Brain microvascular endothelial cell (primary cell): Measurements from ENCODE around the gene BRD1.

Experiments used
- DNase-seq: peaks from one replicate; pipeline ENCODE4 v3.0.0-alpha.2; 2020
- H3K27ac ChIP-seq: fragments of 250-450 bp; sonication (Bioruptor Pico); 2 replicates; pipeline ENCODE4 v1.5.1; 2020; ENCODE audit warnings: mild to moderate bottlenecking, moderate library complexity
- H3K27me3 ChIP-seq: fragments of 250-450 bp; sonication (Bioruptor Pico); replicated peaks from 2 replicates; pipeline ENCODE4 v1.5.1; 2020; ENCODE audit warnings: mild to moderate bottlenecking
- H3K36me3 ChIP-seq: fragments of 250-450 bp; sonication (Bioruptor Pico); replicated peaks from 2 replicates; pipeline ENCODE4 v1.5.1; 2020; ENCODE audit warnings: mild to moderate bottlenecking
- H3K4me3 ChIP-seq: 2 replicates; pipeline ENCODE4 v1.5.1; 2011; ENCODE audit warnings: low read depth, mild to moderate bottlenecking, control low read depth, low read length, moderate library complexity
- in situ Hi-C: cut with HindIII; loops from 2 replicates; pipeline ENCODE4 v1.10.0; 2017; ENCODE audit warnings: low sequenced_read_pairs, low pct_ligation_motif_present
- TF ChIP-seq, protein P1 (sequence below): IDR thresholded peaks from 2 replicates; pipeline ENCODE4 v1.5.1; 2011; ENCODE audit warnings: low read depth, mild to moderate bottlenecking, moderate library complexity, low read length, control low read depth, inconsistent platforms; ENCODE audit errors: missing control alignments

The BRD1 gene

DNA sequence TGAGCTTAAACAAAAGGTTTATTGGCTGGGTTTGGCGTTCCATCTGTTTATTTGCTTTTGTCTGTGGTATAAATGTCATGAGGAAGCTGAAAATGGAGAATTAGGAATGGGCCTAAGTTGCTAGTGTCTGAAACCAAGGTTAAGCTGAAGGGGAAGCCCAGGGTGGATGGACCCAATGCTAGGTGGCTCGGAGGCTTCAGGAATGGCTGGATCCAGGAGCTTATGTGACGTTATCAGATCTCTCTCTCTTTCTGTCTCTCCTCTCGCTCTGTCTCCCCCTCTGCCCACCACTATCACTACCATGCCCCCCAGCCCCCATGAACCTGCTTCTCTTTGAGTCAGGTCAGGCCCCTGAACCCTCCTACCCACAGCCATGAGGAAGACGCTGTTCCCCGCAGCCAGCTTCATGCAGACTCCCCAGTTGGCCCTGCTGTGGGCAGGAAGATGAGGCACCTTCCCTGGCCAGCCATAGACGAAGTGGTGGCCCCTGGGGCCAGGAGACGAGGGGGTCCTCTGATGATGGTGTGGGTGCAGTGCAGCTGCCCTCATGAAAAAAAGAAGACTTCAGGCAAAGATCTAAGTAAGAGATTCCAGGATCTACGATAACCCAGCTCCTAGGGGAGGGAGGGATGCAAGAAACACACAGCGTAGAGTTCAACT is 101.5 kb downstream of the BRD1 start:
- no peak overlapping the region for H3K4me3 ChIP-seq
- TF ChIP-seq, protein P1, sequence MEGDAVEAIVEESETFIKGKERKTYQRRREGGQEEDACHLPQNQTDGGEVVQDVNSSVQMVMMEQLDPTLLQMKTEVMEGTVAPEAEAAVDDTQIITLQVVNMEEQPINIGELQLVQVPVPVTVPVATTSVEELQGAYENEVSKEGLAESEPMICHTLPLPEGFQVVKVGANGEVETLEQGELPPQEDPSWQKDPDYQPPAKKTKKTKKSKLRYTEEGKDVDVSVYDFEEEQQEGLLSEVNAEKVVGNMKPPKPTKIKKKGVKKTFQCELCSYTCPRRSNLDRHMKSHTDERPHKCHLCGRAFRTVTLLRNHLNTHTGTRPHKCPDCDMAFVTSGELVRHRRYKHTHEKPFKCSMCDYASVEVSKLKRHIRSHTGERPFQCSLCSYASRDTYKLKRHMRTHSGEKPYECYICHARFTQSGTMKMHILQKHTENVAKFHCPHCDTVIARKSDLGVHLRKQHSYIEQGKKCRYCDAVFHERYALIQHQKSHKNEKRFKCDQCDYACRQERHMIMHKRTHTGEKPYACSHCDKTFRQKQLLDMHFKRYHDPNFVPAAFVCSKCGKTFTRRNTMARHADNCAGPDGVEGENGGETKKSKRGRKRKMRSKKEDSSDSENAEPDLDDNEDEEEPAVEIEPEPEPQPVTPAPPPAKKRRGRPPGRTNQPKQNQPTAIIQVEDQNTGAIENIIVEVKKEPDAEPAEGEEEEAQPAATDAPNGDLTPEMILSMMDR = no peak
- no peak for DNase-seq
- H3K27ac ChIP-seq = no peak overlapping the region
- H3K27me3 ChIP-seq = peaks cover 10% of the 10 kb centered on the region
- H3K36me3 ChIP-seq = no peaks in the 10 kb centered on the region
- in situ Hi-C loops = no loop called here

- DNase-seq = no peak
- in situ Hi-C loops = no loop called here
- Histone ChIP-seq H3K27me3 (peaks cover 10% of the 10 kb centered on the region), H3K4me3 (no peak overlapping the region), H3K27ac (no peak overlapping the region), H3K36me3 (no peaks in the 10 kb centered on the region)
- TF ChIP-seq, protein P1 = no peak
Observed at GRCh38 chr22:49725516-49725915, 102.2 kb downstream of the BRD1 start.

- no peak overlapping the region for H3K4me3 ChIP-seq
- no peak overlapping the region for H3K27ac ChIP-seq
- peak; percentile 34 for DNase-seq
- peaks cover 10% of the 10 kb centered on the region for H3K27me3 ChIP-seq
- TF ChIP-seq, protein P1 = peak; percentile 66
- in situ Hi-C loops = no loop called here
- H3K36me3 ChIP-seq = no peaks in the 10 kb centered on the region
Observed at GRCh38 chr22:49724893-49725489, 102.7 kb downstream of the BRD1 start.

DNA sequence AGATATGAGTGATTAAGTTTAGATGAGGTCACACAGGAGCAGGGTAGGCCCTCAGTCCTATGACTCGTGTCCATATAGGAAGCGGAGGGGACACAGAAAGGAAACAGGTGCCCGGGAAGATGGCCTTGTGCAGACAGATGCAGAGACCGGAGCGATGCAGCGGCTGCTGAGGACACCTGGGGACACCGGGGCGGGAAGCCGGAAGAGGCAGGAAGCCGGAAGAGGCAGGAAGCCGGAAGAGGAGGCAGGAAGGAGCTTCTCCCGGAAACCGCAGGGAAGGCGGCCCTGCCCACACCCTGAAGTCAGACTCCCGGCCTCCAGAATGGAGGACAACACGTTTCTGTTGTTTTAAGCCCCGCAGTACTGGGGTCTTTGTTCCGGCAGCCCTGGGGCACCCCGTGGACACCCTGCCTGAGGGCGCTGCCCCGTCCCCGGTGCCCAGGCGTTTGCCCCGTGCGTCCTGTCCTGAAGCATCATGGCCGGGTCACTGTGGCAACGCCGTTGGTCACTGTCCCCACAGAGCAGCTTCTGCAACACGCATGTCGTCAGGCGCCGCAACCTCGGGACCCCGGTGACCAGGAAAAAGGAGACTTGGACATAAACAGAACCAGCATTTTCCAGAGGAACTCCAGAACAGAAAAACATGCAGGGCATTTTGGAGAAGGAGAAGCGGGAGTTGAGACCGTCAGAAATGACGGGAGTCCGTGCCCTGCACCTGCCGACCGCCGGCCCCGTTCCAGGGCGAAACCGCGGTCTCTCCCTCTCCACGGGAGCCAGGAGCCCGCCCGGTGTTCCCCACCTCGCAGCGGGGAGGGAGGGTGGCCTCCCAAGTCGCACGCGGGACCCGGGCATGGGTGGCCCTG is 103.4 kb downstream of the BRD1 start:
- Histone ChIP-seq H3K36me3 (no peaks in the 10 kb centered on the region), H3K27me3 (peaks cover 10% of the 10 kb centered on the region), H3K4me3 (no peak overlapping the region), H3K27ac (no peak overlapping the region)
- TF ChIP-seq, protein P1 = no peak
- in situ Hi-C loops = no loop called here
- no peak for DNase-seq

DNA sequence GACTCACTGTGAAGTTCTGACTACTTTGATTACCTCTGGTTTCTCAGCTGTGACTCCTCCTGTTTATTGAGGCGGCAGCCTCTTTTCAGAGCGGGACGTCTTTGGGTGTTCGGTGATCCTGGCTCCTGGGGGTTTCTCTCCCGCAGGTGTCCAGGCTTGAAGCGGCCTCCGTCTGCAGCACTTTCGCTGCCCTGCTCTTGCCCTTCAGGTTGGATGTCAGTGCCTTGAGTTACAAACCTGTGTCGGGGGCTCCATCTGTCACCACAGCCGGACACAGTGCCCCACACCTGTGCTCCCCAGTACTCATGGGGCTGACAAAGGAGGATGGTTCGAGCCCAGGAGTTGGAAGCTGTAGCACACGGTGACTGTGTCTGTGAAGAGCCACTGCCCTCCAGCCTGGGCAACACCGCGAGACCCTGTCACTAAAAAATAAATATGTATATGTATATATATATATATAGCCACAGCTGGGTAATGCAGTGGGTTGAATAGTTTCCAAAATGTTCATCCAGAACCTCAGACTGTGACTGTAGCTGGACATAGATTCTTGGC is 104.1 kb downstream of the BRD1 start:
- DNase-seq = no peak
- H3K4me3 ChIP-seq = no peak overlapping the region
- in situ Hi-C loops = no loop called here
- H3K36me3 ChIP-seq = no peaks in the 10 kb centered on the region
- peaks cover 10% of the 10 kb centered on the region for H3K27me3 ChIP-seq
- H3K27ac ChIP-seq = no peak overlapping the region
- TF ChIP-seq, protein P1 = no peak
